Hepatocyte (in vitro differentiated cells): ENCODE measurements around the gene POM121L2.

Experiments
- EZH2 ChIP-seq: fragments of 200-600 bp; sonication (generic); IDR thresholded peaks from 2 replicates; pipeline ENCODE4 v1.6.1; 2016; ENCODE audit warnings: antibody characterized with exemption, mild to moderate bottlenecking, borderline replicate concordance
- EZH2phosphoT487 ChIP-seq: fragments of 200-600 bp; sonication (generic); IDR thresholded peaks from one replicate; pipeline ENCODE4 v1.6.1; 2018; ENCODE audit warnings: antibody characterized with exemption, mild to moderate bottlenecking, low read depth, moderate library complexity; ENCODE audit not compliant: unreplicated experiment, severe bottlenecking
- TF ChIP-seq, protein P1 (sequence below): fragments of 200-600 bp; sonication (generic); IDR thresholded peaks from 2 replicates; pipeline ENCODE4 v1.5.1; 2016; ENCODE audit warnings: antibody characterized with exemption, mild to moderate bottlenecking; ENCODE audit not compliant: poor library complexity

DNA sequence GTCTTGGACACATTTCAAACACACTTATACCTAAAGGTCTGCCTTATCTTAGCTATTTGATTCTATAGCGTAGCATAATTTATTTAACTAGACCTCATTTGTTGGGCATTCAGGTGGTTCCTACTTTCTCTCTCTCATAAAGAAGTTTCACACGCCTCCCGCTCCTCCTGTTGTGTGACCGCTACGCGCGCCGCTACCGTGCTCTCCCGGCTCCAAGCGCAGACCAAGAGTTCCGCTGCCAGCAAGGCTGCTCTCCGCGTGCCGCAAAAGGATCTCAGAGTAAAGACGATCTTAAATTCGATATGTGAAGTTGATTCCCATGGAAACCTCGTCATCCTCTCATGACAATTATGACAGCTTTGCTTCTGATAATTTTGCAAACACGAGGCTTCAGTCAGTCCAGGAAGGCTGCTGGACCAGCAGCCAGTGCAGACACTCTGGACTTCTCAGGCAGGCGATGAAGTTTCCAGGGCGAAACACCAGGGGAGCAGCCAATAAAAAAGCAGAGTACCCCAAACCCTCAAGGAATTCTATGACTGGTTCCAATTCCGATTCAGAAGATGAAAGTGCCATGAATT, 44.1 kb downstream of the POM121L2 start:
- TF ChIP-seq, protein P1, sequence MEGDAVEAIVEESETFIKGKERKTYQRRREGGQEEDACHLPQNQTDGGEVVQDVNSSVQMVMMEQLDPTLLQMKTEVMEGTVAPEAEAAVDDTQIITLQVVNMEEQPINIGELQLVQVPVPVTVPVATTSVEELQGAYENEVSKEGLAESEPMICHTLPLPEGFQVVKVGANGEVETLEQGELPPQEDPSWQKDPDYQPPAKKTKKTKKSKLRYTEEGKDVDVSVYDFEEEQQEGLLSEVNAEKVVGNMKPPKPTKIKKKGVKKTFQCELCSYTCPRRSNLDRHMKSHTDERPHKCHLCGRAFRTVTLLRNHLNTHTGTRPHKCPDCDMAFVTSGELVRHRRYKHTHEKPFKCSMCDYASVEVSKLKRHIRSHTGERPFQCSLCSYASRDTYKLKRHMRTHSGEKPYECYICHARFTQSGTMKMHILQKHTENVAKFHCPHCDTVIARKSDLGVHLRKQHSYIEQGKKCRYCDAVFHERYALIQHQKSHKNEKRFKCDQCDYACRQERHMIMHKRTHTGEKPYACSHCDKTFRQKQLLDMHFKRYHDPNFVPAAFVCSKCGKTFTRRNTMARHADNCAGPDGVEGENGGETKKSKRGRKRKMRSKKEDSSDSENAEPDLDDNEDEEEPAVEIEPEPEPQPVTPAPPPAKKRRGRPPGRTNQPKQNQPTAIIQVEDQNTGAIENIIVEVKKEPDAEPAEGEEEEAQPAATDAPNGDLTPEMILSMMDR = no peak
- TF ChIP-seq EZH2 (no peak), EZH2phosphoT487 (no peak)
